Panc1 (cell line): ENCODE data around the gene NDUFAF2. TPM values are rescaled to one million over a fixed set of nuclear protein-coding genes. Genes with fewer than 3 reads are reported as not detected.

Experiments used
- ATAC-seq: fragments of 200-7000 bp; cut with Tn5 transposase; 2 replicates; pipeline ENCODE4 v1.9.1; 2020; ENCODE audit warnings: mild to moderate bottlenecking, moderate library complexity
- BruUV-seq: library from RNA; stranded (reverse); fragments of 400-500 nt; replicated peaks from 2 replicates; lab custom pipeline; 2021; lab: Mats Ljungman, UMichigan
- CTCF ChIA-PET: fragments of 300-600 bp; sonication (Branson Sonifier 250); formaldehyde crosslinking; loops from one replicate; lab custom pipeline; 2022; ENCODE audit warnings: antibody characterized with exemption; lab: Charles Lee
- POLR2A ChIA-PET: fragments of 300-600 bp; sonication (Branson Sonifier 250); formaldehyde crosslinking; loops from one replicate; lab custom pipeline; 2022; ENCODE audit warnings: antibody characterized with exemption; lab: Charles Lee
- DNase-seq: peaks from one replicate; pipeline ENCODE4 v3.0.0-alpha.2; 2010; ENCODE audit warnings: low read depth, low spot score
- H3K27ac ChIP-seq: 2 replicates; pipeline ENCODE4 v1.5.1; 2011; ENCODE audit warnings: mild to moderate bottlenecking, low read length, inconsistent platforms
- H3K27me3 ChIP-seq: fragments of 200-500 bp; sonication (Bioruptor generic); 2 replicates; pipeline ENCODE4 v1.6.0; 2014; ENCODE audit warnings: low read length, inconsistent platforms; ENCODE audit not compliant: control insufficient read depth, insufficient read depth
- H3K36me3 ChIP-seq: fragments of 200-500 bp; sonication (Bioruptor generic); 2 replicates; pipeline ENCODE4 v1.5.1; 2014; ENCODE audit warnings: inconsistent platforms, mild to moderate bottlenecking, low read length, moderate library complexity; ENCODE audit not compliant: control insufficient read depth, insufficient read depth
- H3K4me1 ChIP-seq: 2 replicates; pipeline ENCODE4 v1.5.1; 2011; ENCODE audit warnings: inconsistent platforms, mild to moderate bottlenecking, low read length, moderate library complexity; ENCODE audit not compliant: control insufficient read depth, insufficient read depth
- H3K4me3 ChIP-seq, 2 experiments: 2 replicates each; pipeline ENCODE4 v1.5.1; 2011 to 2012; ENCODE audit warnings: low read depth in 2 of 2, low read length in 2 of 2, mild to moderate bottlenecking in 2 of 2, inconsistent platforms in 1 of 2, moderate library complexity in 1 of 2
- H3K9me3 ChIP-seq: fragments of 200-500 bp; sonication (Bioruptor generic); 2 replicates; pipeline ENCODE4 v1.5.1; 2014; ENCODE audit warnings: low read depth, mild to moderate bottlenecking, inconsistent platforms, low read length, moderate library complexity; ENCODE audit not compliant: control insufficient read depth, insufficient read depth
- CTCF ChIP-seq: fragments of 450-650 bp; IDR thresholded peaks from 2 replicates; pipeline ENCODE4 v1.5.1; 2017; ENCODE audit warnings: mild to moderate bottlenecking
- POLR2AphosphoS5 ChIP-seq: IDR thresholded peaks from 2 replicates; pipeline ENCODE4 v1.6.1; 2012; ENCODE audit warnings: mild to moderate bottlenecking, low read depth, low read length, moderate library complexity
- SIN3A ChIP-seq: IDR thresholded peaks from 2 replicates; pipeline ENCODE4 v1.6.1; 2012; ENCODE audit warnings: low read depth, mild to moderate bottlenecking, low read length, moderate library complexity, borderline replicate concordance; ENCODE audit not compliant: insufficient read depth
- TCF7L2 ChIP-seq: IDR thresholded peaks from 2 replicates; pipeline ENCODE4 v1.6.1; 2011; ENCODE audit warnings: mild to moderate bottlenecking, low read depth, low read length, inconsistent platforms
- in situ Hi-C: cut with HindIII; loops from 2 replicates; pipeline ENCODE4 v1.10.0; 2016; ENCODE audit warnings: low sequenced_read_pairs, low pct_unique_long_range_greater_than_20kb
- intact Hi-C: fragments of 100-400 bp; cut with micrococcal nuclease; formaldehyde crosslinking; loops from one replicate; pipeline ENCODE4 v1.10.0; 2022; ENCODE audit not compliant: unreplicated experiment
- total RNA-seq: library from RNA; stranded (reverse); gene quantifications from one replicate; pipeline ENCODE4 v1.2.1, GENCODE V29; 2021; ENCODE audit not compliant: unreplicated experiment
- TF ChIP-seq, protein P1 (sequence below), 2 experiments: IDR thresholded peaks; 2 replicates each; pipeline ENCODE4 v1.6.1; 2011 to 2012; ENCODE audit warnings: low read depth in 2 of 2, control low read depth in 1 of 2, low read length in 1 of 2, mild to moderate bottlenecking in 1 of 2, moderate library complexity in 1 of 2; ENCODE audit not compliant: insufficient read depth in 1 of 2

The NDUFAF2 gene
- total RNA-seq, 1 experiment from 2014 or later: 41.6 TPM

- in situ Hi-C loops: no loop called here
- Histone ChIP-seq H3K4me1 (peaks cover 4% of the 10 kb centered on the region), H3K4me3 (no peak overlapping the region), H3K27ac (no peak overlapping the region), H3K27me3 (no peaks in the 10 kb centered on the region), H3K9me3 (no peaks in the 10 kb centered on the region), H3K36me3 (no peaks in the 10 kb centered on the region)
- no peak for DNase-seq
- ChIA-PET CTCF (no interaction called here), POLR2A (no interaction called here)
- no TSS peak for BruUV-seq
- no peak for ATAC-seq
- intact Hi-C loops: loop anchor here (10.0 kb wide), 1 partner anchor 486 kb away; no protein-coding TSS in a partner anchor
- TF ChIP-seq POLR2AphosphoS5: no peak
- no peak for TF ChIP-seq CTCF
- TF ChIP-seq TCF7L2: no peak
- TF ChIP-seq, protein P1, sequence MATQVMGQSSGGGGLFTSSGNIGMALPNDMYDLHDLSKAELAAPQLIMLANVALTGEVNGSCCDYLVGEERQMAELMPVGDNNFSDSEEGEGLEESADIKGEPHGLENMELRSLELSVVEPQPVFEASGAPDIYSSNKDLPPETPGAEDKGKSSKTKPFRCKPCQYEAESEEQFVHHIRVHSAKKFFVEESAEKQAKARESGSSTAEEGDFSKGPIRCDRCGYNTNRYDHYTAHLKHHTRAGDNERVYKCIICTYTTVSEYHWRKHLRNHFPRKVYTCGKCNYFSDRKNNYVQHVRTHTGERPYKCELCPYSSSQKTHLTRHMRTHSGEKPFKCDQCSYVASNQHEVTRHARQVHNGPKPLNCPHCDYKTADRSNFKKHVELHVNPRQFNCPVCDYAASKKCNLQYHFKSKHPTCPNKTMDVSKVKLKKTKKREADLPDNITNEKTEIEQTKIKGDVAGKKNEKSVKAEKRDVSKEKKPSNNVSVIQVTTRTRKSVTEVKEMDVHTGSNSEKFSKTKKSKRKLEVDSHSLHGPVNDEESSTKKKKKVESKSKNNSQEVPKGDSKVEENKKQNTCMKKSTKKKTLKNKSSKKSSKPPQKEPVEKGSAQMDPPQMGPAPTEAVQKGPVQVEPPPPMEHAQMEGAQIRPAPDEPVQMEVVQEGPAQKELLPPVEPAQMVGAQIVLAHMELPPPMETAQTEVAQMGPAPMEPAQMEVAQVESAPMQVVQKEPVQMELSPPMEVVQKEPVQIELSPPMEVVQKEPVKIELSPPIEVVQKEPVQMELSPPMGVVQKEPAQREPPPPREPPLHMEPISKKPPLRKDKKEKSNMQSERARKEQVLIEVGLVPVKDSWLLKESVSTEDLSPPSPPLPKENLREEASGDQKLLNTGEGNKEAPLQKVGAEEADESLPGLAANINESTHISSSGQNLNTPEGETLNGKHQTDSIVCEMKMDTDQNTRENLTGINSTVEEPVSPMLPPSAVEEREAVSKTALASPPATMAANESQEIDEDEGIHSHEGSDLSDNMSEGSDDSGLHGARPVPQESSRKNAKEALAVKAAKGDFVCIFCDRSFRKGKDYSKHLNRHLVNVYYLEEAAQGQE (IDR thresholded peaks at IDR 0.05; ENCODE audit: insufficient read depth in 1 of 2, low read depth in 2 of 2, low read length in 1 of 2): no peak
- no peak for TF ChIP-seq SIN3A
Measured at GRCh38 chr5:61168951-61169350, 223.9 kb downstream of the NDUFAF2 start.

GRCh38 chr5:61171479-61171878 lies 226.5 kb downstream of the NDUFAF2 start:
- no peaks in the 10 kb centered on the region for H3K4me1 ChIP-seq
- in situ Hi-C loops: no loop called here
- no peak for DNase-seq
- POLR2A ChIA-PET: no interaction called here
- no peak overlapping the region for H3K27ac ChIP-seq
- no peak for TF ChIP-seq TCF7L2
- no peak for TF ChIP-seq SIN3A
- TF ChIP-seq CTCF: no peak
- TF ChIP-seq, protein P1 (IDR thresholded peaks at IDR 0.05; ENCODE audit: insufficient read depth in 1 of 2, low read depth in 2 of 2, low read length in 1 of 2): no peak
- TF ChIP-seq POLR2AphosphoS5: no peak
- H3K36me3 ChIP-seq: no peaks in the 10 kb centered on the region
- no peak overlapping the region for H3K4me3 ChIP-seq
- intact Hi-C loops: loop anchor here (10.0 kb wide), 1 partner anchor 133 kb away; no protein-coding TSS in a partner anchor
- H3K27me3 ChIP-seq: no peaks in the 10 kb centered on the region
- CTCF ChIA-PET: no interaction called here
- H3K9me3 ChIP-seq: no peaks in the 10 kb centered on the region
- BruUV-seq: no TSS peak
- no peak for ATAC-seq
